ENCODE results near the gene SCN8A. TPM values are rescaled to one million over a fixed set of nuclear protein-coding genes. Genes with fewer than 3 reads are reported as not detected.
"Not testable (repeated sequence)": the region's sequence is repeated elsewhere in the genome, so short reads cannot be mapped to it uniquely, and the experiment has no call there.

SCN8A gene
- total and polyA plus RNA-seq, 4 donors = 0.06 to 0.77 (median 0.26) TPM

DNA sequence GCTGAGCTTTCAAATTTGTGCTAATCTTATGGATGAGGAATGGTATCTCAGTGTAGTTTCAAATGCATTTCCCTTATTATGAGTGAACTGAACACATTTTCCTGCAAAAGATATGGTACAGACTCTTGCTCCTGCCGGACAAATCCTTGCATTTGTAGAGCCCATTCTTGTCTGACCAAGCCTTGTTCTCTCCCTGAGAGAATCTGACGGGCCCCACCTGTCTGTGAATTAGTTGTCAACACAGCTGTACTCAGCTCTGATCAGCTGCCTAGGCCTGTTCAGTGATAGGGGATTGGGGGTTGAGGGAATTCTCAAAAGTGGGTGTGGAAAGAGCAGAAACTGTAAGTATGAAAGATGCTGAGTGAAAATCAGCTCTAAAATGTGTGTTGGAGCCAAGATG, 42.8 kb upstream of the SCN8A start:
- no peak overlapping the region for H3K9ac ChIP-seq (ENCODE audit: insufficient read depth in 1 of 2, low read length in 2 of 2)
- DNase-seq (no peak), ATAC-seq (ENCODE audit: insufficient read depth, low FRiP score) (no peak)
- H3K27me3 ChIP-seq (ENCODE audit: control insufficient read depth in 3 of 3, insufficient read depth in 3 of 3, low read length in 2 of 3) = peaks cover 0 to 2% (median 0%) of the 10 kb centered on the region in 3 donors
- no peaks in the 10 kb centered on the region for H3K9me3 ChIP-seq (ENCODE audit: control insufficient read depth in 4 of 4, insufficient read depth in 3 of 4, low read length in 3 of 4)
- no peak for TF ChIP-seq CTCF (IDR thresholded peaks at IDR 0.05; ENCODE audit: control extremely low read depth, extremely low read depth)
- no peaks in the 10 kb centered on the region for H3K4me1 ChIP-seq (ENCODE audit: control insufficient read depth in 5 of 5, insufficient read depth in 5 of 5, low read length in 5 of 5)
- WGBS, 2 donors = 69 to 80% methylated on average over 2 of the region's 2 CpGs
- H3K27ac ChIP-seq (ENCODE audit: low read depth in 1 of 2, low read length in 1 of 2) = no peak overlapping the region
- no peak overlapping the region for H3K4me3 ChIP-seq
- H3K36me3 ChIP-seq (ENCODE audit: control insufficient read depth in 4 of 4, insufficient read depth in 4 of 4, low read length in 4 of 4) = no peaks in the 10 kb centered on the region

DNA sequence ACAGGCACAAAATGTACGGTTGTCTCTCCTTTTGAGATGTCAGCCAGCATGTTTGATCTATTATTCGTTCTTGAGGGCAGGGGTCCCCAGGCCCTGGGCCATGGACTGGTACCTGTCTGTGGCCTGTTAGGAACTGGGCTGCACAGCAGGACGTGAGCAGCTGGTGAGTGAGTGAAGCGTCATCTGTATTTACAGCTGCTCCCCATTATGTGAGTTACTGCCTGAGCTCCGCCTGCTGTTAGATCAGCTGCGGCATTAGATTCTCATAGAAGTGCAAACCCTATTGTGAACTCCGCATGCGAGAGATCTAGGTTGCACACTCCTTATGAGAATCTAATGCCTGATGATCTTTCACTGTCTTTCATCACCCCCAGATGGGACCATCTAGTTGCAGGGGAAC, 41.4 kb upstream of the SCN8A start:
- H3K4me3 ChIP-seq = no peak overlapping the region
- ATAC-seq (ENCODE audit: insufficient read depth, low FRiP score) = no peak
- H3K9me3 ChIP-seq (ENCODE audit: control insufficient read depth in 4 of 4, insufficient read depth in 3 of 4, low read length in 3 of 4) = no peaks in the 10 kb centered on the region
- DNase-seq = no peak
- no peaks in the 10 kb centered on the region for H3K4me1 ChIP-seq (ENCODE audit: control insufficient read depth in 5 of 5, insufficient read depth in 5 of 5, low read length in 5 of 5)
- peaks cover 0 to 2% (median 0%) of the 10 kb centered on the region in 3 donors for H3K27me3 ChIP-seq (ENCODE audit: control insufficient read depth in 3 of 3, insufficient read depth in 3 of 3, low read length in 2 of 3)
- WGBS, 2 donors = 85 to 91% methylated on average over 8 of the region's 8 CpGs
- no peak overlapping the region for H3K9ac ChIP-seq (ENCODE audit: insufficient read depth in 1 of 2, low read length in 2 of 2)
- TF ChIP-seq CTCF (IDR thresholded peaks at IDR 0.05; ENCODE audit: control extremely low read depth, extremely low read depth) = no peak
- no peak overlapping the region for H3K27ac ChIP-seq (ENCODE audit: low read depth in 1 of 2, low read length in 1 of 2)
- no peaks in the 10 kb centered on the region for H3K36me3 ChIP-seq (ENCODE audit: control insufficient read depth in 4 of 4, insufficient read depth in 4 of 4, low read length in 4 of 4)

DNA sequence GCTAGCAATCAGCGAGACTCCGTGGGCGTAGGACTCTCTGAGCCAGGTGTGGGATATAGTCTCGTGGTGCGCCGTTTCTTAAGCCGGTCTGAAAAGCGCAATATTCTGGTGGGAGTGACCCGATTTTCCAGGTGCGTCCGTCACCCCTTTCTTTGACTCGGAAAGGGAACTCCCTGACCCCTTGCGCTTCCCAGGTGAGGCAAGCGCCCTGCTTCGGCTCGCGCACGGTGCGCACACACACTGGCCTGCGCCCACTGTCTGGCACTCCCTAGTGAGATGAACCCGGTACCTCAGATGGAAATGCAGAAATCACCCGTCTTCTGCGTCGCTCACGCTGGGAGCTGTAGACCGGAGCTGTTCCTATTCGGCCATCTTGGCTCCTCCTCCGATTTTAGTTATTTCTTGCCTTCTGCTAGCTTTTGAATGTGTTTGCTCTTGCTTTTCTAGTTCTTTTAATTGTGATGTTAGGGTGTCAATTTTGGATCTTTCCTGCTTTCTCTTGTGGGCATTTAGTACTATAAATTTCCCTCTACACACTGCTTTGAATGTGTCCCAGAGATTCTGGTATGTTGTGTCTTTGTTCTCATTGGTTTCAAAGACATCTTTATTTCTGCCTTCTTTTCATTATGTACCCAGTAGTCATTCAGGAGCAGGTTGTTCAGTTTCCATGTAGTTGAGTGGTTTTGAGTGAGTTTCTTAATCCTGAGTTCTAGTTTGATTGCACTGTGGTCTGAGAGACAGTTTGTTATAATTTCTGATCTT, 22.6 kb upstream of the SCN8A start:
- H3K27me3 ChIP-seq (ENCODE audit: control insufficient read depth in 3 of 3, insufficient read depth in 3 of 3, low read length in 2 of 3); H3K27ac ChIP-seq (ENCODE audit: low read depth in 1 of 2, low read length in 1 of 2); H3K9me3 ChIP-seq (ENCODE audit: control insufficient read depth in 4 of 4, insufficient read depth in 3 of 4, low read length in 3 of 4); H3K4me1 ChIP-seq (ENCODE audit: control insufficient read depth in 5 of 5, insufficient read depth in 5 of 5, low read length in 5 of 5); H3K36me3 ChIP-seq (ENCODE audit: control insufficient read depth in 4 of 4, insufficient read depth in 4 of 4, low read length in 4 of 4); DNase-seq; H3K4me3 ChIP-seq; H3K9ac ChIP-seq (ENCODE audit: insufficient read depth in 1 of 2, low read length in 2 of 2); ATAC-seq (ENCODE audit: insufficient read depth, low FRiP score): not testable (repeated sequence)
- WGBS, 2 donors = 75 to 80% methylated on average over 1 to 16 of the region's 28 CpGs

DNA sequence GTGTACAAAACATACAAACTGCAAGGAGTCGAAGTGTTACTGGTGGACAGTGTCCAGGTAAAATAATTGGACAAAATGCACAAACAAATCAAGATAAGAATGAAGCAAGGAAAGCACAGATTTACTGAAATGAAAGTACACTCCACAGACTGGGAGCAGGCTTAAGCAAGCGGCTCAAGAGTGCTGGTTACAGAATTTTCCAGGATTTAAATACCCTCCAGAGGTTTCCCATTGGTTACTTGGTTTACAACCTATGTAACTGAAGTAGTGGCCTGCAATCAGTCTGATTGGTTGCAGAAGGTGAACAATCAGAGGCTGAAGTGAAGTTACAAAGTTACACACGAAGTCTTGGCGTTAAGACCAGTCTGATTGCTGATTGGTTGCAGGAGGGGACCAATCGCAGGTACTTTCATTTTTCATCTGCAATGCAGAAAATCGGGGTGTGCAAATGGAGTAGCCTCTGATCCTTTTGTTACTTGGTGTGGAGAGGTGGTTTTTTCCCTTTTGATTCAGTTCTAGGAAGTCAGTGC, 11.6 kb upstream of the SCN8A start:
- TF ChIP-seq CTCF (IDR thresholded peaks at IDR 0.05; ENCODE audit: control extremely low read depth, extremely low read depth) = no peak
- Histone ChIP-seq H3K9me3 (ENCODE audit: control insufficient read depth in 4 of 4, insufficient read depth in 3 of 4, low read length in 3 of 4) (peaks cover 0 to 6% (median 2%) of the 10 kb centered on the region in 4 donors), H3K36me3 (ENCODE audit: control insufficient read depth in 4 of 4, insufficient read depth in 4 of 4, low read length in 4 of 4) (no peaks in the 10 kb centered on the region), H3K4me1 (ENCODE audit: control insufficient read depth in 5 of 5, insufficient read depth in 5 of 5, low read length in 5 of 5) (no peaks in the 10 kb centered on the region), H3K4me3 (no peak overlapping the region), H3K27me3 (ENCODE audit: control insufficient read depth in 3 of 3, insufficient read depth in 3 of 3, low read length in 2 of 3) (peaks cover 0 to 4% (median 0%) of the 10 kb centered on the region in 3 donors), H3K27ac (ENCODE audit: low read depth in 1 of 2, low read length in 1 of 2) (no peak overlapping the region), H3K9ac (ENCODE audit: insufficient read depth in 1 of 2, low read length in 2 of 2) (no peak overlapping the region)
- DNase-seq (no peak), ATAC-seq (ENCODE audit: insufficient read depth, low FRiP score) (no peak)
- 86 to 90% methylated on average over 6 of the region's 6 CpGs for WGBS, 2 donors
